ENCODE measurements around the gene CHD2.

- TF ChIP-seq CTCF (IDR thresholded peaks at IDR 0.05) = no peak
- TF ChIP-seq POLR2A (IDR thresholded peaks at IDR 0.05) = no peak
These were observed 58.0 kb downstream of the CHD2 start for GRCh38 chr15:92958105-92958504.

Measured in thyroid gland (tissue), 4 donors.